Glutamatergic neuron (in vitro differentiated cells): ENCODE data around the gene ACP7. TPM values are rescaled to one million over a fixed set of nuclear protein-coding genes. Genes with fewer than 3 reads are reported as not detected.

Experiments
- DNase-seq: peaks from one replicate; pipeline ENCODE4 v3.0.0; 2022
- H3K27ac Mint-ChIP-seq: one replicate; pipeline ENCODE4 v1.8.0; 2020; ENCODE audit warnings: mild to moderate bottlenecking, mixed read lengths, inconsistent platforms; ENCODE audit not compliant: unreplicated experiment
- H3K27me3 Mint-ChIP-seq: one replicate; pipeline ENCODE4 v1.8.0; 2020; ENCODE audit warnings: mild to moderate bottlenecking, moderate library complexity, mixed read lengths, inconsistent platforms; ENCODE audit not compliant: unreplicated experiment
- H3K36me3 Mint-ChIP-seq: one replicate; pipeline ENCODE4 v1.8.0; 2020; ENCODE audit warnings: mild to moderate bottlenecking, mixed read lengths, inconsistent platforms; ENCODE audit not compliant: unreplicated experiment
- H3K4me1 Mint-ChIP-seq: one replicate; pipeline ENCODE4 v1.8.0; 2020; ENCODE audit warnings: mild to moderate bottlenecking, low read depth, mixed read lengths, inconsistent platforms; ENCODE audit not compliant: unreplicated experiment
- H3K4me3 Mint-ChIP-seq: one replicate; pipeline ENCODE4 v1.8.0; 2020; ENCODE audit warnings: mild to moderate bottlenecking, mixed read lengths, inconsistent platforms; ENCODE audit not compliant: unreplicated experiment
- H3K9me3 Mint-ChIP-seq: one replicate; pipeline ENCODE4 v1.8.0; 2020; ENCODE audit warnings: mild to moderate bottlenecking, moderate library complexity, mixed read lengths, inconsistent platforms; ENCODE audit not compliant: unreplicated experiment
- CTCF ChIP-seq: fragments of 200-600 bp; sonication (generic); IDR thresholded peaks from one replicate; pipeline ENCODE4 v1.5.0; 2021; ENCODE audit not compliant: partially characterized antibody, unreplicated experiment
- total RNA-seq: library from RNA; stranded (reverse); fragmentation: NEBNext Ultra II Directional; extraction: Animal tissue kit (Norgen Biotek cat#: 25700); gene quantifications from one replicate; pipeline ENCODE4 v1.2.1, GENCODE V29; 2021; ENCODE audit not compliant: unreplicated experiment

Gene ACP7
- total RNA-seq, 1 donor from 2014 or later = not detected

GRCh38 chr19:39074942-39075341 lies 9.2 kb upstream of the ACP7 start:
- Mint-ChIP-seq H3K4me1 (no peaks in the 10 kb centered on the region), H3K27me3 (peaks cover 4% of the 10 kb centered on the region), H3K9me3 (peaks cover 1% of the 10 kb centered on the region), H3K27ac (no peak overlapping the region), H3K36me3 (no peaks in the 10 kb centered on the region), H3K4me3 (no peak overlapping the region)
- DNase-seq = no peak
- no peak for TF ChIP-seq CTCF

- Mint-ChIP-seq H3K9me3 (peaks cover 1% of the 10 kb centered on the region), H3K4me1 (no peaks in the 10 kb centered on the region), H3K36me3 (no peaks in the 10 kb centered on the region), H3K27me3 (peaks cover 8% of the 10 kb centered on the region), H3K27ac (no peak overlapping the region), H3K4me3 (no peak overlapping the region)
- no peak for DNase-seq
- TF ChIP-seq CTCF = no peak
Measured at GRCh38 chr19:39077323-39077722, 6.8 kb upstream of the ACP7 start.

GRCh38 chr19:39078436-39079200 lies 5.5 kb upstream of the ACP7 start:
- H3K9me3 Mint-ChIP-seq = peaks cover 1% of the 10 kb centered on the region
- no peak for DNase-seq
- H3K27me3 Mint-ChIP-seq = peaks cover 12% of the 10 kb centered on the region
- no peak overlapping the region for H3K4me3 Mint-ChIP-seq
- H3K36me3 Mint-ChIP-seq = no peaks in the 10 kb centered on the region
- no peak overlapping the region for H3K27ac Mint-ChIP-seq
- TF ChIP-seq CTCF = no peak
- H3K4me1 Mint-ChIP-seq = no peaks in the 10 kb centered on the region

- H3K27ac Mint-ChIP-seq = no peak overlapping the region
- H3K36me3 Mint-ChIP-seq = no peaks in the 10 kb centered on the region
- peaks cover 1% of the 10 kb centered on the region for H3K4me1 Mint-ChIP-seq
- no peak for TF ChIP-seq CTCF
- no peak for DNase-seq
- peaks cover 16% of the 10 kb centered on the region for H3K27me3 Mint-ChIP-seq
- no peak overlapping the region for H3K4me3 Mint-ChIP-seq
- peaks cover 1% of the 10 kb centered on the region for H3K9me3 Mint-ChIP-seq
Measured at GRCh38 chr19:39080431-39080830, 3.7 kb upstream of the ACP7 start.

GRCh38 chr19:39082167-39082566 lies 2.0 kb upstream of the ACP7 start:
- H3K4me3 Mint-ChIP-seq = no peak overlapping the region
- H3K4me1 Mint-ChIP-seq = peaks cover 1% of the 10 kb centered on the region
- peaks cover 1% of the 10 kb centered on the region for H3K9me3 Mint-ChIP-seq
- H3K27ac Mint-ChIP-seq = no peak overlapping the region
- TF ChIP-seq CTCF = no peak
- no peak for DNase-seq
- peaks cover 15% of the 10 kb centered on the region for H3K27me3 Mint-ChIP-seq
- no peaks in the 10 kb centered on the region for H3K36me3 Mint-ChIP-seq
